ENCODE measurements around the gene MAPKAPK3.

MAPKAPK3 gene

GRCh38 chr3:50626401-50626800, 9.4 kb downstream of the MAPKAPK3 start:
- no peak for DNase-seq (ENCODE audit: low read depth in 2 of 2)

GRCh38 chr3:50627407-50628051, 10.6 kb downstream of the MAPKAPK3 start:
- DNase-seq (ENCODE audit: low read depth in 2 of 2): no peak

GRCh38 chr3:50628601-50629000, 11.7 kb downstream of the MAPKAPK3 start:
- DNase-seq (ENCODE audit: low read depth in 2 of 2): no peak

- no peak for DNase-seq (ENCODE audit: low read depth in 2 of 2)
Measured at GRCh38 chr3:50630394-50630793, 13.4 kb downstream of the MAPKAPK3 start.

GRCh38 chr3:50630877-50631276, 13.9 kb downstream of the MAPKAPK3 start:
- DNase-seq (ENCODE audit: low read depth in 2 of 2): no peak

- no peak for DNase-seq (ENCODE audit: low read depth in 2 of 2)
Measured at GRCh38 chr3:50632450-50632849, 15.5 kb downstream of the MAPKAPK3 start.

- DNase-seq (ENCODE audit: low read depth in 2 of 2): no peak
Measured at GRCh38 chr3:50633230-50633790, 16.4 kb downstream of the MAPKAPK3 start.

- DNase-seq (ENCODE audit: low read depth in 2 of 2): no peak
Measured at GRCh38 chr3:50635066-50635465, 18.1 kb downstream of the MAPKAPK3 start.

- no peak for DNase-seq (ENCODE audit: low read depth in 2 of 2)
Measured at GRCh38 chr3:50637011-50637410, 20.1 kb downstream of the MAPKAPK3 start.

- no peak for DNase-seq (ENCODE audit: low read depth in 2 of 2)
Measured at GRCh38 chr3:50637945-50638344, 21.0 kb downstream of the MAPKAPK3 start.

GRCh38 chr3:50639055-50639494, 22.1 kb downstream of the MAPKAPK3 start:
- DNase-seq (ENCODE audit: low read depth in 2 of 2): peak in 1 of 2 experiments; percentile 16

GRCh38 chr3:50642382-50642781, 25.4 kb downstream of the MAPKAPK3 start:
- no peak for DNase-seq (ENCODE audit: low read depth in 2 of 2)

- DNase-seq (ENCODE audit: low read depth in 2 of 2): no peak
Measured at GRCh38 chr3:50644561-50644960, 27.6 kb downstream of the MAPKAPK3 start.

GRCh38 chr3:50645378-50645777, 28.4 kb downstream of the MAPKAPK3 start:
- no peak for DNase-seq (ENCODE audit: low read depth in 2 of 2)

- DNase-seq (ENCODE audit: low read depth in 2 of 2): no peak
Measured at GRCh38 chr3:50648313-50648712, 31.4 kb downstream of the MAPKAPK3 start.

- no peak for DNase-seq (ENCODE audit: low read depth in 2 of 2)
Measured at GRCh38 chr3:50648944-50649343, 32.0 kb downstream of the MAPKAPK3 start.

GRCh38 chr3:50649451-50649931, 32.5 kb downstream of the MAPKAPK3 start:
- no peak for DNase-seq (ENCODE audit: low read depth in 2 of 2)

- no peak for DNase-seq (ENCODE audit: low read depth in 2 of 2)
Measured at GRCh38 chr3:50650018-50650417, 33.1 kb downstream of the MAPKAPK3 start.

GRCh38 chr3:50651445-50651844, 34.5 kb downstream of the MAPKAPK3 start:
- DNase-seq (ENCODE audit: low read depth in 2 of 2): no peak

GRCh38 chr3:50651920-50652529, 35.1 kb downstream of the MAPKAPK3 start:
- no peak for DNase-seq (ENCODE audit: low read depth in 2 of 2)

- DNase-seq (ENCODE audit: low read depth in 2 of 2): no peak
Measured at GRCh38 chr3:50652709-50653108, 35.8 kb downstream of the MAPKAPK3 start.

GRCh38 chr3:50653937-50654595, 37.1 kb downstream of the MAPKAPK3 start:
- DNase-seq (ENCODE audit: low read depth in 2 of 2): no peak

Data from fibroblast of skin of left biceps (primary cell).